Measurements from ENCODE around the gene RAET1L. TPM values are rescaled to one million over a fixed set of nuclear protein-coding genes. Genes with fewer than 3 reads are reported as not detected.
"Not testable (repeated sequence)": the region's sequence is repeated elsewhere in the genome, so short reads cannot be mapped to it uniquely, and the experiment has no call there.

The RAET1L gene
- total RNA-seq, 2 donors from 2014 or later, result not detected

DNA sequence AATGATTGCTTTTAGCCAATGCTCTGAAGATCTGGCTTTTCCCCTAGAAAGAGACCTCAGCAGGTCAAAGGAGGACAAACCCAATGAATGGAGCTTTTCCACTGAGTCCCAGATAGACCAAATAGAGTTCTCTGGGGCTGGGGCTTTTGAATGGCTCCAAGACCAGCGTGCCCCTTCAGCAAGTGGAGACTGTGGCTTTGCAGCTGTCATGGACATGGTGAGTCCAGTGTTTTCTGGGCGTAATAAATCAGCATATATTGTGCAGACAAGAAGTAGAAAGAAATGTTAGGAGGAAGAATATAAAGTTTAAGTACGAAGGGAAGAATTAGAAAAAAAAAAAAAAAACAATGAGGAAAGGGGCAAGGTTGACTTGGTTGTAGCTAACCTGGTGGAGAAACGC is 33.5 kb downstream of the RAET1L start:
- TF ChIP-seq, protein P1, sequence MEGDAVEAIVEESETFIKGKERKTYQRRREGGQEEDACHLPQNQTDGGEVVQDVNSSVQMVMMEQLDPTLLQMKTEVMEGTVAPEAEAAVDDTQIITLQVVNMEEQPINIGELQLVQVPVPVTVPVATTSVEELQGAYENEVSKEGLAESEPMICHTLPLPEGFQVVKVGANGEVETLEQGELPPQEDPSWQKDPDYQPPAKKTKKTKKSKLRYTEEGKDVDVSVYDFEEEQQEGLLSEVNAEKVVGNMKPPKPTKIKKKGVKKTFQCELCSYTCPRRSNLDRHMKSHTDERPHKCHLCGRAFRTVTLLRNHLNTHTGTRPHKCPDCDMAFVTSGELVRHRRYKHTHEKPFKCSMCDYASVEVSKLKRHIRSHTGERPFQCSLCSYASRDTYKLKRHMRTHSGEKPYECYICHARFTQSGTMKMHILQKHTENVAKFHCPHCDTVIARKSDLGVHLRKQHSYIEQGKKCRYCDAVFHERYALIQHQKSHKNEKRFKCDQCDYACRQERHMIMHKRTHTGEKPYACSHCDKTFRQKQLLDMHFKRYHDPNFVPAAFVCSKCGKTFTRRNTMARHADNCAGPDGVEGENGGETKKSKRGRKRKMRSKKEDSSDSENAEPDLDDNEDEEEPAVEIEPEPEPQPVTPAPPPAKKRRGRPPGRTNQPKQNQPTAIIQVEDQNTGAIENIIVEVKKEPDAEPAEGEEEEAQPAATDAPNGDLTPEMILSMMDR (IDR thresholded peaks at IDR 0.05), result no peak
- no peak for DNase-seq (ENCODE audit: low spot score)
- Histone ChIP-seq H3K4me1 (peaks cover 0 to 15% of the 10 kb centered on the region in 2 donors), H3K9me3 (peaks cover 0 to 25% of the 10 kb centered on the region in 2 donors), H3K36me3 (no peaks in the 10 kb centered on the region), H3K27me3 (peaks cover 38 to 43% of the 10 kb centered on the region in 2 donors), H3K4me3 (no peak overlapping the region), H3K27ac (no peak overlapping the region)

DNA sequence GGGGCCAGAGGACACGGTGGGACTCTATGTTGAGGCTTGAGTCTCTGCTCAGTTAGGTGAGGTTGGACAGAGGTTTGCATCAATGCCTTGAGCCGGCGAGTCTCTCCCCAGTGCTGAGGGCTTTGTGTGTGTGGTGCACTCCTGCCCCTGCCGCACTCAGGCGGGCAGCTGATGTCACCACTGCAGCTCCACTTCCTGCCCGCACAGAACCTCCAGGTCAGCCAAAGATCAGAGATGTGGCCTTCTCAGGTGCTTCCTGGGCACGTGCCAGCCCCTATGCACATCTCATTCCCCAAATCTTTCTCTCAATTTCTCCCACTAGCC is 33.9 kb downstream of the RAET1L start:
- Histone ChIP-seq H3K27me3 (peaks cover 40 to 43% of the 10 kb centered on the region in 2 donors), H3K4me1 (peaks cover 0 to 15% of the 10 kb centered on the region in 2 donors), H3K9me3 (peaks cover 0 to 26% of the 10 kb centered on the region in 2 donors)
- not testable (repeated sequence) for H3K4me3 ChIP-seq; H3K27ac ChIP-seq; DNase-seq (ENCODE audit: low spot score); H3K36me3 ChIP-seq

DNA sequence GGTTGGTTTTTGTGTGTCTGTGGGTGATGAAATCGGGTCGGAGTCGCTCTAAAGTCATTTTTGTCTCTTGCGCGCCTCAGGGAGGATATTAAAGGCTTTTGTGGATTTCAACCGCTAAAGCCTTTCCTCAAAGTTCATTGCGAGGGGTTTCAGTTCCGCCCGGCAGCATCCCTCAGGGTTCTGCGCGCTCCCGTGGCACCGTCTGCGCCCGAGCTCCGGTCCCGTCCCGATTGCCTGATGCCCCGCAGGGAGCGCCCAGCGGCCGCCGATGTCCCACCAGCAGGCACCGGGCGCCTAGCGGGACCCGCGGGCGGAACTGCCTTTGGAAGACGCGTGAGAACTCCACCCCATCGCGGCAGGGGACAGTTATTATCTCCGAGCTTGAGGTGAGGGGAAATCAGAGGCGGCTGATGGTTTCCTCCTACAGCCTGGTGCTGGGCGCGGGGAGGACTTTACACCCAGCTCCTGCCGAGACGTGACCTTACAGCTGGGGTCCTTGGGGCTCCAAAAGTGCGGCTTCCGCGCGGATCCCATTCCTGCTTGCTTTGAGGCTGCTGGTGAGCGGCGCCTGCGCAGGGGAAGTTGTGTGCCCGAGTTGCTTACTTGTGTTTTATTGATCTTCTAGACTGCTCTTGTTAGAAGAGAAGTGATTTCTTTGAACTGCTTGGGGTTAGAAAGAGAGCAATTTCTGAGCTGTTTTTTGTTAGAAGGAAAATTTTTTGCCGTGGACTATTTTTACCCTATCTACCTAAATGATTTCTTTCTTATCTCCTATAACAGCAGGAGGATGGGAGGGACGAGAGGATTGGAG is 34.5 kb downstream of the RAET1L start:
- Histone ChIP-seq H3K36me3 (no peaks in the 10 kb centered on the region), H3K27me3 (peaks cover 42 to 43% of the 10 kb centered on the region in 2 donors), H3K9me3 (peaks cover 0 to 26% of the 10 kb centered on the region in 2 donors), H3K4me1 (peaks cover 0 to 15% of the 10 kb centered on the region in 2 donors), H3K27ac (no peak overlapping the region), H3K4me3 (no peak overlapping the region)
- DNase-seq (ENCODE audit: low spot score), result no peak
- TF ChIP-seq, protein P1 (IDR thresholded peaks at IDR 0.05), result no peak

DNA sequence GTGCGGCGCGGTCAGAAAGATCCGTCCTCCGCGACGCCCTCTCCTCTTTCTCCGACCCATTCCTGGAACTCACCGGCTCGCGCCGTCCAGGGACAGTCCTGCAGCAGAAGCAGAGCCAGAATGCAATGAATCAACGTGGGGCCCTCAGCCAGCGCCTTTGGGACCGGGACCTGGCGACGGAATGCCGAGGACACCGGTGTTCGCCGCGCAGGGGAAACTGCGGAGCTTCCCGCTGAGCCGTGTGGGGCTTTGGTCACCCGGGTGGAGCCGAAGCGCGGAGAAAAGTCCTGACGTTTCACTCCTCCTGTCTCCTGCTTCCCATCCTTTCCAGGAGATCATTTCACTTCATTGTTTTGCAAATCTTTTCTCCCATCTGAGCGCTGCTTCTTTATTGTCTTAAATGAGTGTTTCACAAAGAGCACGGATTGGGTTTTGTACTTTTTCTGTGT is 35.1 kb downstream of the RAET1L start:
- TF ChIP-seq, protein P1 (IDR thresholded peaks at IDR 0.05), result no peak
- peaks cover 0 to 15% of the 10 kb centered on the region in 2 donors for H3K4me1 ChIP-seq
- H3K4me3 ChIP-seq, result no peak overlapping the region
- H3K36me3 ChIP-seq, result no peaks in the 10 kb centered on the region
- peaks cover 0 to 26% of the 10 kb centered on the region in 2 donors for H3K9me3 ChIP-seq
- H3K27me3 ChIP-seq, result peaks cover 43 to 46% of the 10 kb centered on the region in 2 donors
- no peak overlapping the region for H3K27ac ChIP-seq
- no peak for DNase-seq (ENCODE audit: low spot score)

DNA sequence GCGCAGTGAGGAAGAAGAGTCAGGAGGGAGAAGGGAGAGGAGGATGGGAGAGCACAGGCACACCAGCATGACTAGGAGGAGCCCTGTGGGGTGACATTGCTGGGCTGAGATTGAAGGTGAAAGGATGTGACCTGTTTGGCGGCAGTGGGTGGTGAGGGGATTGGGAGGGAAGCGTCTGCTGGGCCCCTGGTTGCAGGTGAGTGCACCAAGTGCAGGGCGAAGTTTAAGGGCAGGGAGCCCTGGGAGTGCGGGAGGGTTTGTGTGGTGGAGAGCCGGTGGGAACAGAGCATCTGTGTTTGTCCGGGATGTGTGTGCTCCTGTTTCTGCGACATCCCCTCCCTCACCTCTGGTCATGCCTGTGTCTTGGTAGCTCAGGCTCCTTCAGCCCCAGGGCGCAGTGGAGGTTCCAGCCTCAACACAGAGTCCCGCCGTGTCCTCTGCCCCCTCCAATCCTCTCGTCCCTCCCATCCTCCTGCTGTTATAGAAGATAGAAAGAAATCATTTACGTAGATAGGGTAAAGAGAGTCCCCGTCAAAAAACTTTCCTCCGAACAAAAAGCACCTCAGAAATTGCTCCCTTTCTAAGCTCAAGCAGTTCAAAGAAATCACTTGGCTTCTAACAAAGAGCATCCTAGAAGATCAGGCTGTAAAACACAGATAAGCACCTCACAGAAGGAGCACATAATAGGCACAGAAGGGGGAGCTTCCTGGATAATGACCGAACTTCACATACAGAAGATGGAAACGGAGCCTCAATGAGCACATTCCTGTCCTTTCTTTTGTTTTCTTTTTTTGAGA is 36.6 kb downstream of the RAET1L start:
- Histone ChIP-seq H3K9me3 (peaks cover 0 to 26% of the 10 kb centered on the region in 2 donors), H3K4me3 (no peak overlapping the region), H3K27me3 (peaks cover 43 to 54% of the 10 kb centered on the region in 2 donors), H3K27ac (no peak overlapping the region), H3K36me3 (no peaks in the 10 kb centered on the region), H3K4me1 (peaks cover 0 to 15% of the 10 kb centered on the region in 2 donors)
- DNase-seq (ENCODE audit: low spot score), result no peak
- TF ChIP-seq, protein P1 (IDR thresholded peaks at IDR 0.05), result no peak

DNA sequence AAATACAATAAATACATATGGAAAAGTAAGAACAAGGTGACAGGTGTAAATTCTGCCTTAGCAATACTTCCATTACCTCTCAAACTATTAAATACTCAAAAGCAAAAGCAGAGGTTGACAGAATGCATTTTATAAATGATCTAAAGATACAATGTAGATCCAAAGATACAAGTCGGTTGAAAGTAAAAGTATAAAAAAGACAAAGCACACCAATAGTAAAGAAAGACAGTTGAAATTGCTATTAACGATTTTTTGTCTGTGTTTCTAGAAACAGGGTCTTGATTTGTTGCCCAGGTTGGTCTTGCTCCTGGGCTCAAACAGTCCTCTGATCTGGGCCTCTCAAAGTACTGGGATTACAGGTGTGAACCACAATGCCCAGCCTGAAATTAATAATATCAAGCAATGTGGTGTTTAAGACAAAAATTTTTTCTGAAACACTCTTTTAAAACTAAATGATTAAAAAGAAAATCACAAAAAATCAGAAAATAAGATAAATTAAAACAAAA is 37.7 kb downstream of the RAET1L start:
- Histone ChIP-seq H3K4me1 (peaks cover 0 to 15% of the 10 kb centered on the region in 2 donors), H3K4me3 (no peak overlapping the region), H3K27ac (no peak overlapping the region), H3K36me3 (no peaks in the 10 kb centered on the region), H3K9me3 (peaks cover 0 to 26% of the 10 kb centered on the region in 2 donors), H3K27me3 (peaks cover 42 to 59% of the 10 kb centered on the region in 2 donors)
- DNase-seq (ENCODE audit: low spot score), result no peak
- TF ChIP-seq, protein P1 (IDR thresholded peaks at IDR 0.05), result no peak

Data from right atrium auricular region (tissue), 2 donors.